ENCODE data around the gene RNF8.

Gene RNF8

DNA sequence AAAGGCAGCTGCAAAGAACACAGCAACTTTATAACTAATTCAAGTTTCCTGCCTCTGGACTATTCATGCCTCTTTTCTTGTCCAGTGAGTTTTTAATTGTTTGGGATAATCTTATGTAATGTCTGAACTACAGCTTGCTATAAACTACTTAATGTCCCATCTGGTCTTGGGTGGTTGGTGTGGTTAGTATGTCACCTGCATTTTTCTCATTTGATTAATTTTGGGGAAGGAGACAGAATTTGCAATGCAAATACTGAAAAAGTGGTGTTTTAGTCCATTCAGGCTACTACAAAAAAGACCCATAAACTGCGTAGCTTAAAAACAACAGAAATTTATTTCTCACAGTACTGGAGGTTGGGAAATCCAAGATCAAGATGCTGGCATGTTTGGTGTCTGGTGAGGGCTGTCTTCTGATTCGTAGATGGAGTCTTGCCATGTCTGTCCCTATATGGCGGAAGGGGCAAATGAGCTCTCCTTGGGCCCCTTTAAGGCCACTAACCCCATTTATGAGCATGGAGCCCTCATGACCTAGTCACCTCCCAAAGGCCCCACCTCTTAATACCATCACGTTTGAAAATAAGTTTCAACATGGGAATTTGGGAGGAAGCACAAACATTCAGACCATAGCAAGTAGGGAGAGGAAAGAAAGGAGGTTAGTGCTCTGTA lies 22.4 kb downstream of the RNF8 start:
- no peak for TF ChIP-seq CTCF (IDR thresholded peaks at IDR 0.05; ENCODE audit: borderline replicate concordance, control extremely low read depth, extremely low read depth, insufficient read depth, missing control alignments)
- in situ Hi-C loops (cut with MboI; ENCODE audit: low sequenced_read_pairs, unreplicated experiment): no loop called here
- DNase-seq (ENCODE audit: low spot score): no peak

- TF ChIP-seq CTCF (IDR thresholded peaks at IDR 0.05; ENCODE audit: borderline replicate concordance, control extremely low read depth, extremely low read depth, insufficient read depth, missing control alignments): peak; percentile 51
- DNase-seq (ENCODE audit: low spot score): peak; percentile 72
- in situ Hi-C loops (cut with MboI; ENCODE audit: low sequenced_read_pairs, unreplicated experiment): no loop called here
Measured at GRCh38 chr6:37381579-37381978, 27.8 kb downstream of the RNF8 start.

GRCh38 chr6:37382994-37383765 lies 29.4 kb downstream of the RNF8 start:
- in situ Hi-C loops (cut with MboI; ENCODE audit: low sequenced_read_pairs, unreplicated experiment): no loop called here
- TF ChIP-seq CTCF (IDR thresholded peaks at IDR 0.05; ENCODE audit: borderline replicate concordance, control extremely low read depth, extremely low read depth, insufficient read depth, missing control alignments): no peak
- DNase-seq (ENCODE audit: low spot score): no peak

DNA sequence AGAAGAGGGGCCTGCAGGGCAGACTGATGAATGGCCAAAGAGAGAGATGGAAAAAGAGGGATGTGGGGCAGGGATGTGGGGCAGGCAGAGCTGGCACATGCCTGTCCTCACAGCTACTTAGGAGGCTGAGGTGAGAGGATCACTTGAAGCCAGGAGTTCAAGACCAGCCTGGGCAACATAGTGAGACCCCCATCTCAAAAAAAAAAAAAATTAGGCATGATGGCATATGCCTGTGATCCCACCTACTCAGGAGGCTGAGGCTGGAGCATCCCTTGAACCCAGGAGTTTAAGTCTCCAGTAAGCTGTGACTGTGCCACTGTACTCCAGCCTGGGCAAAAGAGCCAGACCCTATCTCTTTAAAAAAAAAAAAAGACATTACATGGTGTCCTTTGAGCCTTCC lies 34.8 kb downstream of the RNF8 start:
- no peak for TF ChIP-seq CTCF (IDR thresholded peaks at IDR 0.05; ENCODE audit: borderline replicate concordance, control extremely low read depth, extremely low read depth, insufficient read depth, missing control alignments)
- in situ Hi-C loops (cut with MboI; ENCODE audit: low sequenced_read_pairs, unreplicated experiment): no loop called here
- DNase-seq (ENCODE audit: low spot score): no peak

DNA sequence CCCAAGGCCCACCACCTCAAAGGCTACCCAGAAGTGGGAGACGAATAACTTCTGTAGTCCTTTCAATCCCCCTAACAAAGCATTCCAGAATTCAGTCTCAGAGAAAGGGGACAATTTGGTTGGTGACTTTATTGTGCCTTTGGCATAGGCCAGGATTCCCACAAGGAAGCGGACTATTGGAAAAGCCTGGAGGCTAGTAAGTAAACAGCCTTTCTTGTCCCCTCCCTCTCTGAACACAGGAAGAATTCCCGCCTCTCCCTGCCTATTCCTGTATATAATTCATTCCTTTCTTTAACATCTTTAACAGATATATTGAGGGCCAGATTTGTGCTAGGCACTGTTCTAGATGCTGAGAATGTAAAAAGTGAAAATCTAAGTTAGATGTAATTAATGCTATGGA lies 36.1 kb downstream of the RNF8 start:
- no peak for TF ChIP-seq CTCF (IDR thresholded peaks at IDR 0.05; ENCODE audit: borderline replicate concordance, control extremely low read depth, extremely low read depth, insufficient read depth, missing control alignments)
- in situ Hi-C loops (cut with MboI; ENCODE audit: low sequenced_read_pairs, unreplicated experiment): no loop called here
- no peak for DNase-seq (ENCODE audit: low spot score)

DNA sequence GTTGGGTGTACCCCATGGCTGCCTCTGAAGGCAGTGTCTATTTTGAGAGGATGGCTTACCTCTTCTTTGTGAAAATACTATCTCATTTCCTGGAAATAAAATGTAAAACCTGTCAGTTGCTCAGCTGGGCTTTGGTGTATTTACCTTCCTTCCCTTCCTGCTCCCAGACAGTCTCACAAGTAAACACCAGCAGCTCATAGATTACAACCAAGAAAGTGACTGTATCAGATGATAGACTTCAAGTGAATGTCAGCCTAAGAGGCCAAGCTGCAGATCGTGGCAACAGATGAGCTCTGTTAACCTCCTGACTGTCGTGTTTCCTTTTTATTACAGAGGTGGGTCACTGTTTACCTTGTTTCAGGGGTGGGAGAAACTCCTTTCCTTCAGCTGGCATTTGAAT lies 37.3 kb downstream of the RNF8 start:
- no peak for TF ChIP-seq CTCF (IDR thresholded peaks at IDR 0.05; ENCODE audit: borderline replicate concordance, control extremely low read depth, extremely low read depth, insufficient read depth, missing control alignments)
- no peak for DNase-seq (ENCODE audit: low spot score)
- in situ Hi-C loops (cut with MboI; ENCODE audit: low sequenced_read_pairs, unreplicated experiment): no loop called here
